H1 (cell line): ENCODE measurements around the gene CAMTA2. TPM values are rescaled to one million over a fixed set of nuclear protein-coding genes. Genes with fewer than 3 reads are reported as not detected.

Experiments
- BACH1 ChIP-seq: IDR thresholded peaks from 2 replicates; pipeline ENCODE4 v1.6.1; 2012; ENCODE audit warnings: low read length, improper control_type of control experiment
- EGR1 ChIP-seq: IDR thresholded peaks from 2 replicates; pipeline ENCODE4 v1.6.1; 2011; ENCODE audit warnings: low read depth, low read length, borderline replicate concordance
- ZNF274 ChIP-seq: IDR thresholded peaks from 2 replicates; pipeline ENCODE4 v1.7.0; 2012; ENCODE audit warnings: low read length, borderline replicate concordance; ENCODE audit errors: extremely low read depth
- polyA plus RNA-seq, 7 experiments: library from polyadenylated mRNA; depleted of rRNA in 3 of 7; stranded (reverse) in 5 of 7; unstranded in 2 of 7; fragments of >200 nt in 5 of 7; fragments of 200-250 nt in 2 of 7; gene quantifications; 1 replicate in 5 of 7; 2 replicates in 1 of 7; 4 replicates in 1 of 7; pipeline versions ENCODE4 v1.2.1 to v1.2.3, GENCODE V29; 2011 to 2013; ENCODE audit warnings: missing spikeins in 2 of 7, mixed read lengths in 2 of 7
- total RNA-seq: library from RNA; stranded (reverse); fragmentation: NEBNext Ultra II Directional; extraction: Animal tissue kit (Norgen Biotek cat#: 25700); gene quantifications from 2 replicates; pipeline ENCODE4 v1.2.1, GENCODE V29; 2021

The CAMTA2 gene
- total and polyA plus RNA-seq, 2 of the 8 experiments (the other 6 are each of a cell fraction or from before 2014, with no cell fraction given): 5.5 to 12.0 TPM

- no peak for TF ChIP-seq EGR1
- TF ChIP-seq BACH1: no peak
- no peak for TF ChIP-seq ZNF274
These were observed 46.6 kb upstream of the CAMTA2 start (continued) for GRCh38 chr17:5034063-5034462.
